HEK293 (cell line): ENCODE results near the gene PPM1N.

Source experiments
- CTCF ChIA-PET: fragments of 350-600 bp; formaldehyde crosslinking; extraction: SDS; loops from one replicate; lab custom pipeline; 2021; ENCODE audit warnings: antibody characterized with exemption; lab: Yijun Ruan, JAX
- POLR2A ChIA-PET: fragments of 300-600 bp; formaldehyde crosslinking; extraction: SDS; loops from one replicate; lab custom pipeline; 2020; ENCODE audit warnings: antibody characterized with exemption, inconsistent platforms; lab: Yijun Ruan, JAX
- H3K27ac ChIP-seq: fragments of 200-500 bp; sonication (Bioruptor generic); 2 replicates; pipeline ENCODE4 v1.5.1; 2014; ENCODE audit warnings: low read depth, low read length, control low read depth, inconsistent platforms; ENCODE audit errors: extremely low read depth
- H3K36me3 ChIP-seq, 2 experiments: fragments of 200-500 bp in 1 of 2; sonication (Bioruptor generic) in 1 of 2; 1 replicate in 1 of 2; 2 replicates in 1 of 2; pipeline ENCODE4 v1.5.1; 2014 to 2017; ENCODE audit warnings: inconsistent platforms in 2 of 2, low read length in 2 of 2; ENCODE audit not compliant: control insufficient read depth in 2 of 2, insufficient read depth in 1 of 2
- H3K4me1 ChIP-seq: fragments of 200-500 bp; sonication (Bioruptor generic); 2 replicates; pipeline ENCODE4 v1.5.1; 2014; ENCODE audit warnings: mild to moderate bottlenecking, low read length, inconsistent platforms; ENCODE audit not compliant: control insufficient read depth, insufficient read depth
- H3K4me3 ChIP-seq: 2 replicates; pipeline ENCODE4 v1.5.1; 2011; ENCODE audit warnings: low read depth, mild to moderate bottlenecking, control low read depth, low read length, moderate library complexity
- H3K9me3 ChIP-seq: fragments of 200-500 bp; sonication (Bioruptor generic); 2 replicates; pipeline ENCODE4 v1.5.1; 2014; ENCODE audit warnings: low read depth, low read length, inconsistent platforms; ENCODE audit not compliant: control insufficient read depth, insufficient read depth
- GLIS1 ChIP-seq: fragments of 450-650 bp; formaldehyde crosslinking; IDR thresholded peaks from 2 replicates; pipeline ENCODE4 v1.5.1; 2016; ENCODE audit warnings: missing biosample characterization, missing genetic modification characterization
- HOXD13 ChIP-seq: sonication (generic); formaldehyde crosslinking; IDR thresholded peaks from 2 replicates; pipeline ENCODE4 v1.8.0; 2022; ENCODE audit warnings: missing genetic modification reagents, borderline replicate concordance
- MEIS1 ChIP-seq: sonication (generic); formaldehyde crosslinking; IDR thresholded peaks from 2 replicates; pipeline ENCODE4 v1.8.1; 2022; ENCODE audit warnings: missing genetic modification reagents, mild to moderate bottlenecking, borderline replicate concordance
- RBAK ChIP-seq: fragments of 450-650 bp; formaldehyde crosslinking; IDR thresholded peaks from 2 replicates; pipeline ENCODE4 v1.5.1; 2016; ENCODE audit warnings: missing biosample characterization, missing genetic modification characterization
- REPIN1 ChIP-seq: fragments of 450-650 bp; formaldehyde crosslinking; IDR thresholded peaks from 2 replicates; pipeline ENCODE4 v1.5.1; 2017; ENCODE audit warnings: missing biosample characterization, missing genetic modification characterization, low read depth
- SCRT2 ChIP-seq: fragments of 450-650 bp; formaldehyde crosslinking; IDR thresholded peaks from 2 replicates; pipeline ENCODE4 v1.5.1; 2016; ENCODE audit warnings: missing biosample characterization, missing genetic modification characterization
- ZBTB7A ChIP-seq: fragments of 450-650 bp; formaldehyde crosslinking; IDR thresholded peaks from 2 replicates; pipeline ENCODE4 v1.5.1; 2016; ENCODE audit warnings: low read depth, missing biosample characterization, missing genetic modification characterization
- ZFP37 ChIP-seq: fragments of 450-650 bp; formaldehyde crosslinking; IDR thresholded peaks from 2 replicates; pipeline ENCODE4 v1.5.1; 2016; ENCODE audit warnings: missing biosample characterization, missing genetic modification characterization
- ZFP69B ChIP-seq: fragments of 450-650 bp; formaldehyde crosslinking; IDR thresholded peaks from 2 replicates; pipeline ENCODE4 v1.5.1; 2016; ENCODE audit warnings: missing biosample characterization, missing genetic modification characterization
- ZNF155 ChIP-seq: fragments of 450-650 bp; formaldehyde crosslinking; IDR thresholded peaks from 2 replicates; pipeline ENCODE4 v1.5.1; 2016; ENCODE audit warnings: missing biosample characterization, missing genetic modification characterization
- ZNF16 ChIP-seq: fragments of 450-650 bp; formaldehyde crosslinking; IDR thresholded peaks from 2 replicates; pipeline ENCODE4 v1.5.1; 2016; ENCODE audit warnings: low read depth, missing biosample characterization, missing genetic modification characterization
- ZNF510 ChIP-seq: fragments of 450-650 bp; formaldehyde crosslinking; IDR thresholded peaks from 2 replicates; pipeline ENCODE4 v1.5.1; 2018; ENCODE audit warnings: mild to moderate bottlenecking, missing genetic modification characterization, missing biosample characterization; ENCODE audit not compliant: insufficient replicate concordance
- ZNF555 ChIP-seq: fragments of 450-650 bp; formaldehyde crosslinking; conservative IDR thresholded peaks from 2 replicates; pipeline ENCODE4 v1.5.1; 2017; ENCODE audit warnings: missing biosample characterization, mild to moderate bottlenecking, missing genetic modification characterization, inconsistent platforms
- ZNF76 ChIP-seq: fragments of 450-650 bp; formaldehyde crosslinking; IDR thresholded peaks from 2 replicates; pipeline ENCODE4; 2016; ENCODE audit warnings: low read depth, missing biosample characterization, missing genetic modification characterization, borderline replicate concordance
- TF ChIP-seq, protein P1 (sequence below): fragments of 450-650 bp; formaldehyde crosslinking; IDR thresholded peaks from 2 replicates; pipeline ENCODE4 v1.5.1; 2017; ENCODE audit warnings: missing biosample characterization, missing genetic modification characterization
- TF ChIP-seq, protein P2 (sequence below): fragments of 450-650 bp; formaldehyde crosslinking; IDR thresholded peaks from 2 replicates; pipeline ENCODE4 v1.5.1; 2016; ENCODE audit warnings: missing biosample characterization, missing genetic modification characterization
- TF ChIP-seq, protein P3 (sequence below): fragments of 450-650 bp; formaldehyde crosslinking; IDR thresholded peaks from 2 replicates; pipeline ENCODE4 v1.5.1; 2016; ENCODE audit warnings: missing biosample characterization, missing genetic modification characterization
- TF ChIP-seq, protein P4 (sequence below): fragments of 450-650 bp; formaldehyde crosslinking; IDR thresholded peaks from 2 replicates; pipeline ENCODE4 v1.5.1; 2016; ENCODE audit warnings: missing biosample characterization, missing genetic modification characterization
- TF ChIP-seq, protein P5 (sequence below): fragments of 450-650 bp; formaldehyde crosslinking; IDR thresholded peaks from 2 replicates; pipeline ENCODE4 v1.5.1; 2016; ENCODE audit warnings: missing biosample characterization, missing genetic modification characterization

Gene PPM1N

DNA sequence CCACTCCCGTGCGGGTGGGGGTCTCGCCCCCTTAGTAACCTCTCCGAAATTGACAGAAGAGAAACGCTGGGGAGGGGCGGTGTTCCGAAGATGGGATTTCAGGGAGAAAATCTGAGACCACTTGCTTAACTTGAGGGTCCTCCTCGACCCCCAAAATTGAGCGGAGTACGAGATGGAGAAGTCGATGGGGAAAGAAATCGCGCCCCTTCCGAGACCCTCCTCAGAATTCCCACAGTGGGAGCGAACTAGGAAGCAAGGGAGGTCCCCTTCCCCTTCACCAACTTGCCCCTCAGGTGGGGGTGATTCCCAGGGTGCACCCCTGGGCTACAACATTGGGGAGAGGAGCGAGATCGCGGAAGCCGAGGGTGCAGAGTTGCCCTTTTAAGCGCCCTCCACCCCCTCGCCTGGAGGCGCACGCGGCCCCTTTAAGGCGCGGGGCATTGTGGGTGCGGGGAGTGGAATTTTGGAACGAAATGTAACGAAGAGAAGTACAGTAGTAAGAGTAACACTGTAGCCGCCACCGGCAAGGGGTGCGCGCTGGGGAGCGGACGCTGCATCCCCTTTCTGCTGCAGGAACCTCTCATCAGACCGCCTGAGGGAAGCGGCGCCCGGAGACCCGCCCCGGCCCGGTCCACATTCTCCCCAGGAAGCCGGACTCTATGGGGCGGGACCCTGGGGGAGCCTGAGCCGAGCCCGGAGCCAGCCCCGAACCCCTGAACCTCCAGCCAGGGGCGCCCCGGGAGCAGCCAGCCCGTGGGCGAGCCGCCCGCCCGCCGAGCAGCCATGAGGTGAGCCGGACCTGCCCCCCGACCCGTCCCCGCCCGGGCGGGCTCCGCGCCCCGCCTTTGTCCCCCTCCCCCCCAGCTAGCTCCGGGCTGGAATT is 9.0 kb downstream of the PPM1N start, which contains the start of gene VASP (continued):
- TF ChIP-seq, protein P1, sequence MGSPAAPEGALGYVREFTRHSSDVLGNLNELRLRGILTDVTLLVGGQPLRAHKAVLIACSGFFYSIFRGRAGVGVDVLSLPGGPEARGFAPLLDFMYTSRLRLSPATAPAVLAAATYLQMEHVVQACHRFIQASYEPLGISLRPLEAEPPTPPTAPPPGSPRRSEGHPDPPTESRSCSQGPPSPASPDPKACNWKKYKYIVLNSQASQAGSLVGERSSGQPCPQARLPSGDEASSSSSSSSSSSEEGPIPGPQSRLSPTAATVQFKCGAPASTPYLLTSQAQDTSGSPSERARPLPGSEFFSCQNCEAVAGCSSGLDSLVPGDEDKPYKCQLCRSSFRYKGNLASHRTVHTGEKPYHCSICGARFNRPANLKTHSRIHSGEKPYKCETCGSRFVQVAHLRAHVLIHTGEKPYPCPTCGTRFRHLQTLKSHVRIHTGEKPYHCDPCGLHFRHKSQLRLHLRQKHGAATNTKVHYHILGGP (tag by site-specific recombination) = no peak
- no peak for TF ChIP-seq ZNF16 (tag by site-specific recombination)
- TF ChIP-seq, protein P2, sequence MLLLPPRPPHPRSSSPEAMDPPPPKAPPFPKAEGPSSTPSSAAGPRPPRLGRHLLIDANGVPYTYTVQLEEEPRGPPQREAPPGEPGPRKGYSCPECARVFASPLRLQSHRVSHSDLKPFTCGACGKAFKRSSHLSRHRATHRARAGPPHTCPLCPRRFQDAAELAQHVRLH (tag by site-specific recombination) = no peak
- TF ChIP-seq SCRT2 (tag by site-specific recombination) = no peak
- TF ChIP-seq ZFP69B (tag by site-specific recombination) = peak; percentile 100
- no peak for TF ChIP-seq ZNF155 (tag by site-specific recombination)
- TF ChIP-seq ZNF555 (tag by site-specific recombination) = no peak
- no peak for TF ChIP-seq ZNF510 (tag by site-specific recombination)
- no peak for TF ChIP-seq RBAK (tag by site-specific recombination)
- TF ChIP-seq ZFP37 = no peak
- no peak for TF ChIP-seq MEIS1
- no peak for TF ChIP-seq HOXD13 (CRISPR knock-in tag)
- peak; percentile 70; the same call in 1 of the 2 replicates for TF ChIP-seq ZBTB7A (tag by site-specific recombination)
- no peak for TF ChIP-seq REPIN1 (tag by site-specific recombination)

DNA sequence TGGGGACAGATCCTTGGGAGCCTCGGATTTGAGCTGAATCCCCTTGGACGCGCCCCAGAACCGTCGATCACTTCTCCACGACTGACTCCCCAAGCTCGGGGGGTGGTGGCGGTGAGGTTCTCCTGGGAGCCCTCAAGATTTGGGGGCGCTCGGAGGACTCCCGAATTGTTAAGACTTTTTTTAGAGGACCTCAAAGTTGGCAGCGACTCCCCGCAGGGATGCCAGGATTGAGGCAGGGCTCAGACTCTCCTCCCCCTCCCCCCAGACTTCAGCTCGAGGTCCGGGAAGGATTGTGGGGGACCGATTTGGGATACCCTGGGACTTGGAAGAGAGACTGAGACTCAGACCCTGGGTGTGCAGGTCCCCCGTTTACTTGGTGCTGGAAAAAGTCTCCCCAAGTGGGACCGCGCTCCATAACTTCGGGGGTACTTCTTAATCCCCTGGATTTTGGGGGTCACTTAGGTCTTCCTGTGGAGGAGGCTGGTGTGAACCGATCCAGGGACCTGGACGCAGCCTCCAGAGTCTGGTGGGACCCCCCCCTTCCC is 9.7 kb downstream of the PPM1N start:
- POLR2A ChIA-PET = interaction anchor here (0.6 to 1.6 kb wide), 9 partner anchors 8 to 1285 kb away, joined by 3 to 4 read pairs (median 3); no protein-coding TSS in a partner anchor
- peak overlapping the region; percentile 82; the same call in 1 of the 2 replicates for H3K27ac ChIP-seq
- H3K9me3 ChIP-seq = no peaks in the 10 kb centered on the region
- TF ChIP-seq ZNF76 (tag by site-specific recombination) (0 out of 2 replicates have a peak, but pooled peaks have one; percentile 24), GLIS1 (tag by site-specific recombination) (no peak)
- TF ChIP-seq, protein P3, sequence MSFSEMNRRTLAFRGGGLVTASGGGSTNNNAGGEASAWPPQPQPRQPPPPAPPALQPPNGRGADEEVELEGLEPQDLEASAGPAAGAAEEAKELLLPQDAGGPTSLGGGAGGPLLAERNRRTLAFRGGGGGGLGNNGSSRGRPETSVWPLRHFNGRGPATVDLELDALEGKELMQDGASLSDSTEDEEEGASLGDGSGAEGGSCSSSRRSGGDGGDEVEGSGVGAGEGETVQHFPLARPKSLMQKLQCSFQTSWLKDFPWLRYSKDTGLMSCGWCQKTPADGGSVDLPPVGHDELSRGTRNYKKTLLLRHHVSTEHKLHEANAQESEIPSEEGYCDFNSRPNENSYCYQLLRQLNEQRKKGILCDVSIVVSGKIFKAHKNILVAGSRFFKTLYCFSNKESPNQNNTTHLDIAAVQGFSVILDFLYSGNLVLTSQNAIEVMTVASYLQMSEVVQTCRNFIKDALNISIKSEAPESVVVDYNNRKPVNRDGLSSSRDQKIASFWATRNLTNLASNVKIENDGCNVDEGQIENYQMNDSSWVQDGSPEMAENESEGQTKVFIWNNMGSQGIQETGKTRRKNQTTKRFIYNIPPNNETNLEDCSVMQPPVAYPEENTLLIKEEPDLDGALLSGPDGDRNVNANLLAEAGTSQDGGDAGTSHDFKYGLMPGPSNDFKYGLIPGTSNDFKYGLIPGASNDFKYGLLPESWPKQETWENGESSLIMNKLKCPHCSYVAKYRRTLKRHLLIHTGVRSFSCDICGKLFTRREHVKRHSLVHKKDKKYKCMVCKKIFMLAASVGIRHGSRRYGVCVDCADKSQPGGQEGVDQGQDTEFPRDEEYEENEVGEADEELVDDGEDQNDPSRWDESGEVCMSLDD (tag by site-specific recombination) = peak; percentile 95; the same call in 1 of the 2 replicates
- TF ChIP-seq, protein P4, sequence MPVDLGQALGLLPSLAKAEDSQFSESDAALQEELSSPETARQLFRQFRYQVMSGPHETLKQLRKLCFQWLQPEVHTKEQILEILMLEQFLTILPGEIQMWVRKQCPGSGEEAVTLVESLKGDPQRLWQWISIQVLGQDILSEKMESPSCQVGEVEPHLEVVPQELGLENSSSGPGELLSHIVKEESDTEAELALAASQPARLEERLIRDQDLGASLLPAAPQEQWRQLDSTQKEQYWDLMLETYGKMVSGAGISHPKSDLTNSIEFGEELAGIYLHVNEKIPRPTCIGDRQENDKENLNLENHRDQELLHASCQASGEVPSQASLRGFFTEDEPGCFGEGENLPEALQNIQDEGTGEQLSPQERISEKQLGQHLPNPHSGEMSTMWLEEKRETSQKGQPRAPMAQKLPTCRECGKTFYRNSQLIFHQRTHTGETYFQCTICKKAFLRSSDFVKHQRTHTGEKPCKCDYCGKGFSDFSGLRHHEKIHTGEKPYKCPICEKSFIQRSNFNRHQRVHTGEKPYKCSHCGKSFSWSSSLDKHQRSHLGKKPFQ (tag by site-specific recombination) = 0 out of 2 replicates have a peak, but pooled peaks have one; percentile 20
- TF ChIP-seq, protein P5, sequence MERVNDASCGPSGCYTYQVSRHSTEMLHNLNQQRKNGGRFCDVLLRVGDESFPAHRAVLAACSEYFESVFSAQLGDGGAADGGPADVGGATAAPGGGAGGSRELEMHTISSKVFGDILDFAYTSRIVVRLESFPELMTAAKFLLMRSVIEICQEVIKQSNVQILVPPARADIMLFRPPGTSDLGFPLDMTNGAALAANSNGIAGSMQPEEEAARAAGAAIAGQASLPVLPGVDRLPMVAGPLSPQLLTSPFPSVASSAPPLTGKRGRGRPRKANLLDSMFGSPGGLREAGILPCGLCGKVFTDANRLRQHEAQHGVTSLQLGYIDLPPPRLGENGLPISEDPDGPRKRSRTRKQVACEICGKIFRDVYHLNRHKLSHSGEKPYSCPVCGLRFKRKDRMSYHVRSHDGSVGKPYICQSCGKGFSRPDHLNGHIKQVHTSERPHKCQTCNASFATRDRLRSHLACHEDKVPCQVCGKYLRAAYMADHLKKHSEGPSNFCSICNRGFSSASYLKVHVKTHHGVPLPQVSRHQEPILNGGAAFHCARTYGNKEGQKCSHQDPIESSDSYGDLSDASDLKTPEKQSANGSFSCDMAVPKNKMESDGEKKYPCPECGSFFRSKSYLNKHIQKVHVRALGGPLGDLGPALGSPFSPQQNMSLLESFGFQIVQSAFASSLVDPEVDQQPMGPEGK (tag by site-specific recombination) = 0 out of 2 replicates have a peak, but pooled peaks have one; percentile 6
- TF ChIP-seq, all 188 proteins: peak for 4
- H3K4me1 ChIP-seq = peaks cover 15% of the 10 kb centered on the region
- CTCF ChIA-PET = interaction anchor here (0.8 to 1.8 kb wide), 5 partner anchors 10 to 134 kb away, joined by 3 to 10 read pairs (median 3); no protein-coding TSS in a partner anchor
- H3K36me3 ChIP-seq = no peaks in the 10 kb centered on the region
- peak overlapping the region; percentile 87 for H3K4me3 ChIP-seq
